NB4 (cell line): ENCODE results near the gene TRIM68.

Experiments used
- DNase-seq: peaks from one replicate; pipeline ENCODE4 v3.0.0; 2010; ENCODE audit warnings: low read depth
- H3K4me3 ChIP-seq: one replicate; pipeline ENCODE4 v1.5.1; 2011; ENCODE audit warnings: mild to moderate bottlenecking, low read depth, low read length, moderate library complexity
- MYC ChIP-seq: IDR thresholded peaks from 2 replicates; pipeline ENCODE4 v1.6.1; 2011; ENCODE audit warnings: low read depth, low read length
- POLR2A ChIP-seq: IDR thresholded peaks from 2 replicates; pipeline ENCODE4 v1.6.1; 2011; ENCODE audit warnings: mild to moderate bottlenecking; ENCODE audit not compliant: insufficient read length; ENCODE audit errors: extremely low read depth
- TF ChIP-seq, protein P1 (sequence below): IDR thresholded peaks from one replicate; pipeline ENCODE4 v1.5.1; 2012; ENCODE audit warnings: low read depth, low read length
- TF ChIP-seq, protein P2 (sequence below): IDR thresholded peaks from 2 replicates; pipeline ENCODE4 v1.6.1; 2011; ENCODE audit warnings: low read depth, low read length

The TRIM68 gene

DNA sequence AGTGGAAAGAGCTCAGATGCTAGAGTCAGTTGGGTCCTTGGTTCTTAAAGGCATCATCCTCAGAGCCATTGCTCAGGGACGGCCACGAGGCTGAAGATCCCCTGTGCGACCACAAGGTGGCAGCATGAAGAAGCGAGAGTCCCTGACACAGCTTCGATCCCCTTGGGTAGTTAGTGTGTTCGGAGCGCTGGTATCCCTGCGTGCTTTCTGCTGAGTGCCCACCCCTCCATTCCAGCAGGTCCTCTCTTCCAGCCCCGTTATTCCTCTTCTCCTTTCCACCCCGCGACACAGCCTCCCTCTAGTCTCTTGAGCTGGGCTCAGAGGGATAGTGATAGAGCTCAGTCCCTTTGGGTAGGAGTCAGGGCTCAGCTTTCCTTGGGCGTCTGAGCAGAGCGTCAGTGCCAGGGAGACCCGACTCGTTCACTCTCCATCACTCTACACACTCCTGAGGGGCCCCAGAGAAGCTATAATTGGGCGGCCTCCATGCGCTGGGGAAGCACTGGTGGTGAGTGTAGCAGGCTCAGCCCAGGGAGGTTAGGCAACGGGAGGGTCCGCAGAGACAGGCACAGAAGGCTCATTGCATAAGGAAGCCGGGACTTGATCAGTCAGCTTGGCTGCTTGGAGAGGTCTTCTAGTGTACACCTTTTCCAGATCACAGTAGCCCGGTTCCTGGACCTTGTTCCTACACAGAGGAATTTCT is 29.1 kb upstream of the TRIM68 start, which contains the start of gene OR51D1:
Gene OR51D1 (plus strand): TSS at position 516 of the 700 bp plus-strand sequence. CDS start 2,314 bp downstream, outside the sequence.
- no peak within 1 kb of the TSS for H3K4me3 ChIP-seq
- DNase-seq, result peak; percentile 68
- TF ChIP-seq POLR2A, result no peak
- peak; percentile 80 for TF ChIP-seq MYC
- TF ChIP-seq, protein P1, sequence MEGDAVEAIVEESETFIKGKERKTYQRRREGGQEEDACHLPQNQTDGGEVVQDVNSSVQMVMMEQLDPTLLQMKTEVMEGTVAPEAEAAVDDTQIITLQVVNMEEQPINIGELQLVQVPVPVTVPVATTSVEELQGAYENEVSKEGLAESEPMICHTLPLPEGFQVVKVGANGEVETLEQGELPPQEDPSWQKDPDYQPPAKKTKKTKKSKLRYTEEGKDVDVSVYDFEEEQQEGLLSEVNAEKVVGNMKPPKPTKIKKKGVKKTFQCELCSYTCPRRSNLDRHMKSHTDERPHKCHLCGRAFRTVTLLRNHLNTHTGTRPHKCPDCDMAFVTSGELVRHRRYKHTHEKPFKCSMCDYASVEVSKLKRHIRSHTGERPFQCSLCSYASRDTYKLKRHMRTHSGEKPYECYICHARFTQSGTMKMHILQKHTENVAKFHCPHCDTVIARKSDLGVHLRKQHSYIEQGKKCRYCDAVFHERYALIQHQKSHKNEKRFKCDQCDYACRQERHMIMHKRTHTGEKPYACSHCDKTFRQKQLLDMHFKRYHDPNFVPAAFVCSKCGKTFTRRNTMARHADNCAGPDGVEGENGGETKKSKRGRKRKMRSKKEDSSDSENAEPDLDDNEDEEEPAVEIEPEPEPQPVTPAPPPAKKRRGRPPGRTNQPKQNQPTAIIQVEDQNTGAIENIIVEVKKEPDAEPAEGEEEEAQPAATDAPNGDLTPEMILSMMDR, result peak; percentile 87
- TF ChIP-seq, protein P2, sequence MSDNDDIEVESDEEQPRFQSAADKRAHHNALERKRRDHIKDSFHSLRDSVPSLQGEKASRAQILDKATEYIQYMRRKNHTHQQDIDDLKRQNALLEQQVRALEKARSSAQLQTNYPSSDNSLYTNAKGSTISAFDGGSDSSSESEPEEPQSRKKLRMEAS, result peak; percentile 77

DNA sequence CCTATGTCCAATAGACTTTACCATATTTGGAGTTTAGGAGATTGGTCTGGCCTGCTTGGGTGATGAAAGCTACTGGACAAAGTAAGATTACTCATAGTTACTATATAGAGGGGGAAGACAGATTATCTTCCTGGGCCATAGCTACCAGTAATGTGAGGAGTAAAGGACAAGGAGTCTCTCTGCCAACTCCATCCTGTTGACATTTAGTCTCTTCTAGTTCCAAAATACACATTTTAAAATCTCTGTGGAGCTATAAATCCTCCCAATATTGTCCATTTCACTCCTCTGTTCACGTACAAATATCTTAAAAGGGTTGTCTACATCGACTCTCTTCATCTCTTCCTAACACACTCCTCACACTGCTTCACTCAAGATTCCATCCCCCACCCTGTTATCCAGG is 28.1 kb upstream of the TRIM68 start:
- TF ChIP-seq, protein P1, result no peak
- TF ChIP-seq, protein P2, result no peak
- TF ChIP-seq POLR2A, result no peak
- H3K4me3 ChIP-seq, result no peak overlapping the region
- DNase-seq, result no peak

DNA sequence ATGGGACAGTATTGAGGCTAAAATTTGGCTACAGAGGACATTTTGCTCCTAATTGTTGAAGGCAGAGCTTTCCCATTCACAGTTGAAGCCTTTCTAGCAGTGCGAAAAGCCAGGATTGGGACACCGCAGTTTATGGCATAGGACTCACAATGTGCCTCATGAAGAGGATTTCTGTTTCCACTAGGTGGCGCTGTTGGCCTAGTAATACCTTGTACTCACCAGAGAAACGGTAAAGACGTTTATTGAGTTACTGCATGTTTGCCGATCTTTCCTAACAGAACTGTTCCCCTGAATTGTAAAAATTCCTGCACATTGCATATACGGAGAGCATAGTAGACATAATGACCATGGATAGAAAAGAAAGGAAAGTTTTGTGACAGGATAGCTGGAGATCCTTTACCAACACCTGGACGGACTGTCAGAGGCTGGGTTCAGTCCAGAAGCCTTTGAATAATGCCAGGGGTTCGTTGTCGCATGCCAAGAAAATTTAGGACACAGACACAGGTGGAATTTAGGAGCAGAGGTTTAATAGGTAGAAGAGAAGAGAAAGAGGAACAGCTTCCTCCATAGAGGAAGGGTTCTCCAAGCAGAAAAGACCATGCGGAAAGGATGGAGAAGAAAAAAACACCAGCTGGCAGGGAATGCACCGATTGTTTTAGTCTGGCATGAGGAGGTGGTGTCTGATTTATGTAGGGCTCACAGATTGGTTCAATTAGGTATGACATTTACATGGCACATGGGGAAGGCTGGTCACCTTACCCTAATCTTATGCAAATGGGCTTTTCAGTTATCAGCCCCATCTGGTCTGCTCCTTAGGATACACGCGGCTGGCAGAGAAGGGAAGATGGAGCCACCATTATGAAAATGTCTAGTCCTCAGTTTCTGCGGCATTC is 18.4 kb upstream of the TRIM68 start:
- H3K4me3 ChIP-seq, result no peak overlapping the region
- peak; percentile 79 for DNase-seq
- no peak for TF ChIP-seq POLR2A
- TF ChIP-seq, protein P1, result peak; percentile 57

DNA sequence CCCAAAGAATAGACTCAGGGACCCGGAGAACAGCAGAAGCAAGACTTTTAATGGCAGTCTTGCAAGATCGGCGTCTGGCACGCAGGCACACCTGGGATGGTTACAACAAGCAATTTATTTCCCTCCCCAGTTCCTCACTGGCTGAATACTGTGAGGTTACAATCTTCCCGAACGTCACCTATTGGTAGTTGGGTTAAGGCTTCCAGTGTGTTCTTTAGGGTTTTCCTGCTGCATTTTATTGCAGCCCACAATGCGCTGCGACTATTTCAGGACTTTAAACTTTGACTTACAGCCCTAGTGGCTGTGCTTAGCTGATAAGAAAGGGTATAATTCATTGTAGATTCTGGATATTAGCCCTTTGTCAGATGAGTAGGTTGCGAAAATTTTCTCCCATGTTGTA is 11.5 kb upstream of the TRIM68 start:
- TF ChIP-seq, protein P2, result no peak
- TF ChIP-seq, protein P1, result no peak
- TF ChIP-seq MYC (no peak), POLR2A (no peak)
- no peak overlapping the region for H3K4me3 ChIP-seq
- no peak for DNase-seq

DNA sequence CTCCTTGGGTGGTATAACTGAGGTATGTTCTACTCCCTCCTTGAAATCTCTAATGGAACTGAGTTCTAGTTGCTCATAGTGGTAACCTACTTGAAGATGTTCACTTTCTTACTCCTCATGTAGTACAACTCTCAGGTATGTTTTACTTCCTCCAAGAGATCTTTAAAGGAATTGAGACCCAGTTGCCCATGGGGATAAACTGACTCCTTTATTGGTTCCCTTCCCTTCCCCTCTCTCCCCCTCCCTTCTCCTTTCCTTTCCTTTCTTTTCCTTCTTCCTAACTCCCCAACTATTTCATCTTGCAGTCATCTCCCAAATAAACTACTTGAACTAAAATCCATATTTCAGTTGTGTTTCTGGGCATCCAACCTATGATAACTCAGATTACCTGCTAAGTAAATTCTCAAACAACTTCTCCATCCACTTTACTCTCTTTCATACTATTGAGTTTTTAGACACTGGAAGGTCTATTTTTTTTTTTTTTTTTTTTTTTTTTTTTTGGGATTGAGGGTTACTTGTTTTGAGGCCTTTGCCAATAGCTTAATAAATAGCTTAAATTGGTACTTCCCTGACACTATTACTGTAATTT is 7.9 kb upstream of the TRIM68 start:
- TF ChIP-seq, protein P2, result no peak
- TF ChIP-seq MYC, result no peak
- no peak for TF ChIP-seq POLR2A
- TF ChIP-seq, protein P1, result no peak

More for the DNA sequence above, 7.9 kb upstream of the TRIM68 start:
- no peak for DNase-seq
- H3K4me3 ChIP-seq, result no peak overlapping the region
